ENCODE measurements around the gene TRRAP. TPM values are rescaled to one million over a fixed set of nuclear protein-coding genes. Genes with fewer than 3 reads are reported as not detected.

The TRRAP gene
- polyA plus RNA-seq, 1 donor (not counting 4 experiments of a cell fraction or from before 2014, with no cell fraction given), result 6.1 TPM

DNA sequence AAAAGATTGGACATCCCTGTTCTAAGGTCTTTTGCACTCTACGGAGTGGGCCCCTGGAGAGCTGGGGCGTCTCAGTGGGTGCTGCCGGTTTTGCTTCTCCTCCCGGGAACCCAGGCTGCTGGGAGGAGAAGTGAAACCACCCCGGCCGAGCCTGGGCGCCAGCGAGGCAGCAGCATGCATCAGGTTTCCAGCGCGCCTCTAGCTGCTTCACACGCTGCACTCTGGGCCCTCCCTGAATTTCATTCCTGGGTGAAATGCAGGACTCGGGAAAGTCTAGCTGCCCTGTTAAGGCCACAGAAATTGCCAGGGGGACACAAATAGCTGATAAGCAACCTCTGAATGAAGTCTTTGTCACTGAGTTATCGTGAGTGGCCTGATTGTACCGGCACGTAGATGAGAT is 127.4 kb downstream of the TRRAP start:
- H3K79me2 ChIP-seq (ENCODE audit: control insufficient read depth, insufficient read depth, low read length), result no peaks in the 10 kb centered on the region
- peaks cover 2% of the 10 kb centered on the region for H3K9me1 ChIP-seq (ENCODE audit: control insufficient read depth, extremely low read depth, insufficient read depth, low read length)
- no peak overlapping the region for H3K27ac ChIP-seq (ENCODE audit: control insufficient read depth, insufficient read depth, low read length)
- H3K27me3 ChIP-seq (ENCODE audit: control insufficient read depth, extremely low read depth, insufficient read depth, low read length), result no peaks in the 10 kb centered on the region
- no peaks in the 10 kb centered on the region for H3K4me1 ChIP-seq (ENCODE audit: control insufficient read depth, extremely low read depth, insufficient read depth, low read length)
- peaks cover 27 to 47% of the 10 kb centered on the region in 2 experiments for H3K36me3 ChIP-seq (ENCODE audit: control insufficient read depth in 2 of 2, extremely low read depth in 1 of 2, insufficient read depth in 2 of 2, low read length in 2 of 2)
- no peak overlapping the region for H3K9ac ChIP-seq (ENCODE audit: control insufficient read depth, extremely low read depth, insufficient read depth, low read length)
- no peak for DNase-seq (ENCODE audit: low read depth, low spot score)
- TF ChIP-seq, protein P1, sequence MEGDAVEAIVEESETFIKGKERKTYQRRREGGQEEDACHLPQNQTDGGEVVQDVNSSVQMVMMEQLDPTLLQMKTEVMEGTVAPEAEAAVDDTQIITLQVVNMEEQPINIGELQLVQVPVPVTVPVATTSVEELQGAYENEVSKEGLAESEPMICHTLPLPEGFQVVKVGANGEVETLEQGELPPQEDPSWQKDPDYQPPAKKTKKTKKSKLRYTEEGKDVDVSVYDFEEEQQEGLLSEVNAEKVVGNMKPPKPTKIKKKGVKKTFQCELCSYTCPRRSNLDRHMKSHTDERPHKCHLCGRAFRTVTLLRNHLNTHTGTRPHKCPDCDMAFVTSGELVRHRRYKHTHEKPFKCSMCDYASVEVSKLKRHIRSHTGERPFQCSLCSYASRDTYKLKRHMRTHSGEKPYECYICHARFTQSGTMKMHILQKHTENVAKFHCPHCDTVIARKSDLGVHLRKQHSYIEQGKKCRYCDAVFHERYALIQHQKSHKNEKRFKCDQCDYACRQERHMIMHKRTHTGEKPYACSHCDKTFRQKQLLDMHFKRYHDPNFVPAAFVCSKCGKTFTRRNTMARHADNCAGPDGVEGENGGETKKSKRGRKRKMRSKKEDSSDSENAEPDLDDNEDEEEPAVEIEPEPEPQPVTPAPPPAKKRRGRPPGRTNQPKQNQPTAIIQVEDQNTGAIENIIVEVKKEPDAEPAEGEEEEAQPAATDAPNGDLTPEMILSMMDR (optimal IDR thresholded peaks at IDR 0.05 in 1 of 3, IDR thresholded peaks at IDR 0.05 in 1 of 3, conservative IDR thresholded peaks at IDR 0.05 in 1 of 3; ENCODE audit: extremely low read depth in 1 of 3, insufficient read depth in 2 of 3, low read length in 3 of 3), result no peak
- no peak for TF ChIP-seq EZH2 (IDR thresholded peaks at IDR 0.05; ENCODE audit: low read length)
- H3K9me3 ChIP-seq (ENCODE audit: control insufficient read depth, low read depth, low read length), result no peaks in the 10 kb centered on the region
- dilution Hi-C loops (cut with MboI; ENCODE audit: extremely low pct_ligation_motif_present, low sequenced_read_pairs), result no loop called here
- H3K4me2 ChIP-seq (ENCODE audit: control insufficient read depth, extremely low read depth, insufficient read depth, low read depth, low read length), result no peak overlapping the region
- H4K20me1 ChIP-seq (ENCODE audit: control insufficient read depth, extremely low read depth, insufficient read depth, low read length), result no peaks in the 10 kb centered on the region
- FAIRE-seq, result no peak
- no peak overlapping the region for H3K4me3 ChIP-seq (ENCODE audit: control insufficient read depth in 2 of 3, extremely low read depth in 1 of 3, insufficient read depth in 2 of 3, low read depth in 1 of 3, low read length in 3 of 3)
- H2AFZ ChIP-seq (ENCODE audit: control insufficient read depth, low read length), result no peak overlapping the region

DNA sequence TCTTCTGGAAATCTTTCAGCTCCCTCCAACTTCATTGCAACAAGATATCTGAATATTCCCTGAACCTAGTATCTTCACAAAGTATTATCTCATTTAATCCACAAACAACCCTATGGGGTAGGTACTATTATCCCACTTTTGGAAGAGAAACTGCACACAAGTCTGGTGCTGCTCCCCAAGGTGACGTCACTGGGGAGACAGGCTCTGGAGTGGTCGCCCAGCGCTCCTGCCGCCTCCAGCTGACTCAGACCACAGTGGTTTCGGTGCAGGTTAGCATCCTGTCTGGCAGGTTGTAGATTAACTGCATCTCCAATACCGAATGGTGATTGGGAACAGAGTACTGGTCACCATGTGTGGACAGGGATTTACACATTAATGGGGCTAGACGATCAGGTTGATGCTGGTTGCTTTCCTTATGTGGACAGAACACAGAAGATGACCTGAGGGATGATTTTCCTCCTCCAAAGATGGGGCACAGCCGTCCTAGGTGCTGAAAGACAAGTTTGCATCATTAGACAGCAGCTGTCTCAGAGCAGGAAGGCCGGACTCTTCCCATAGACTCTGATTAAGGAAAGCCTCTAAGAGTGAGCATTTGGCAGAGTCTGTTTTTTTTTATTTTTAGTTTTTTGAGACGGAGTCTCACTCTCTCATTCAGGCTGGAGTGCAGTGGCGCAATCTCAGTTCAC is 128.6 kb downstream of the TRRAP start:
- dilution Hi-C loops (cut with MboI; ENCODE audit: extremely low pct_ligation_motif_present, low sequenced_read_pairs), result no loop called here
- no peak overlapping the region for H3K27ac ChIP-seq (ENCODE audit: control insufficient read depth, insufficient read depth, low read length)
- FAIRE-seq (no peak), DNase-seq (ENCODE audit: low read depth, low spot score) (no peak)
- peaks cover 34 to 50% of the 10 kb centered on the region in 2 experiments for H3K36me3 ChIP-seq (ENCODE audit: control insufficient read depth in 2 of 2, extremely low read depth in 1 of 2, insufficient read depth in 2 of 2, low read length in 2 of 2)
- H3K9ac ChIP-seq (ENCODE audit: control insufficient read depth, extremely low read depth, insufficient read depth, low read length), result no peak overlapping the region
- no peaks in the 10 kb centered on the region for H4K20me1 ChIP-seq (ENCODE audit: control insufficient read depth, extremely low read depth, insufficient read depth, low read length)
- peaks cover 2% of the 10 kb centered on the region for H3K9me1 ChIP-seq (ENCODE audit: control insufficient read depth, extremely low read depth, insufficient read depth, low read length)
- H3K4me1 ChIP-seq (ENCODE audit: control insufficient read depth, extremely low read depth, insufficient read depth, low read length), result no peaks in the 10 kb centered on the region
- no peak overlapping the region for H2AFZ ChIP-seq (ENCODE audit: control insufficient read depth, low read length)
- no peak overlapping the region for H3K4me2 ChIP-seq (ENCODE audit: control insufficient read depth, extremely low read depth, insufficient read depth, low read depth, low read length)
- H3K79me2 ChIP-seq (ENCODE audit: control insufficient read depth, insufficient read depth, low read length), result no peaks in the 10 kb centered on the region
- TF ChIP-seq, protein P1 (optimal IDR thresholded peaks at IDR 0.05 in 1 of 3, IDR thresholded peaks at IDR 0.05 in 1 of 3, conservative IDR thresholded peaks at IDR 0.05 in 1 of 3; ENCODE audit: extremely low read depth in 1 of 3, insufficient read depth in 2 of 3, low read length in 3 of 3), result no peak
- no peak for TF ChIP-seq EZH2 (IDR thresholded peaks at IDR 0.05; ENCODE audit: low read length)
- H3K27me3 ChIP-seq (ENCODE audit: control insufficient read depth, extremely low read depth, insufficient read depth, low read length), result no peaks in the 10 kb centered on the region
- no peaks in the 10 kb centered on the region for H3K9me3 ChIP-seq (ENCODE audit: control insufficient read depth, low read depth, low read length)
- H3K4me3 ChIP-seq (ENCODE audit: control insufficient read depth in 2 of 3, extremely low read depth in 1 of 3, insufficient read depth in 2 of 3, low read depth in 1 of 3, low read length in 3 of 3), result no peak overlapping the region
